GM19372 (cell line): ENCODE measurements around the gene PRR19.
A peak's percentile ranks its signal among the peaks of the same experiment; 100 is the strongest.
"Not testable (repeated sequence)": the region's sequence is repeated elsewhere in the genome, so short reads cannot be mapped to it uniquely, and the experiment has no call there.

Experiments used
- ATAC-seq: cut with Tn5 transposase; IDR thresholded peaks from one replicate; pipeline ENCODE4 v1.9.1; 2021; ENCODE audit warnings: mild to moderate bottlenecking, low read depth, moderate library complexity; ENCODE audit not compliant: unreplicated experiment

Gene PRR19, protein sequence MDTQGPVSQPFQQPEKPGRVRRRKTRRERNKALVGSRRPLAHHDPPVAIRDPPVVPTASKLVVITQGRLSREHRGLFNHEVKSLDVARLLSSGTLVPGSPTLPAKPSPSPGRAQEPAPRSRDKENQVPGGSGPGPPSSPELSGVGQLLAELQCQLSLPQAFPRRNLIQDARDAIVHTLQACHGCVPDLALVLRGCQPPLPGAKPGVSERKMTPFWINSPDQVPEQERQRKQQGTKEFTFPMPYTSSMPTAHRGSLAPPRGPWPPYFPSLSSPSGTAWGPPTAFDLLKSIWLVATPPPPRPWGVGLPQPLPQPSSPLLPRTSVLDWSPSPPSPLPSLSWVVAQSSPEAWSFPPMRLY

GRCh38 chr19:42301646-42302203 lies at the start of gene PRR19:
TSS of gene PRR19 (plus strand) at chr19:42302132. CDS start at chr19:42309585, 7,453 bp downstream.
- peak; percentile 21 for ATAC-seq

- ATAC-seq = no peak
These were observed 49.3 kb upstream of the PRR19 start for GRCh38 chr19:42252365-42253244.

- no peak for ATAC-seq
These were observed 48.5 kb upstream of the PRR19 start for GRCh38 chr19:42253245-42254088.

GRCh38 chr19:42254089-42254849 lies 47.7 kb upstream of the PRR19 start:
- no peak for ATAC-seq

DNA sequence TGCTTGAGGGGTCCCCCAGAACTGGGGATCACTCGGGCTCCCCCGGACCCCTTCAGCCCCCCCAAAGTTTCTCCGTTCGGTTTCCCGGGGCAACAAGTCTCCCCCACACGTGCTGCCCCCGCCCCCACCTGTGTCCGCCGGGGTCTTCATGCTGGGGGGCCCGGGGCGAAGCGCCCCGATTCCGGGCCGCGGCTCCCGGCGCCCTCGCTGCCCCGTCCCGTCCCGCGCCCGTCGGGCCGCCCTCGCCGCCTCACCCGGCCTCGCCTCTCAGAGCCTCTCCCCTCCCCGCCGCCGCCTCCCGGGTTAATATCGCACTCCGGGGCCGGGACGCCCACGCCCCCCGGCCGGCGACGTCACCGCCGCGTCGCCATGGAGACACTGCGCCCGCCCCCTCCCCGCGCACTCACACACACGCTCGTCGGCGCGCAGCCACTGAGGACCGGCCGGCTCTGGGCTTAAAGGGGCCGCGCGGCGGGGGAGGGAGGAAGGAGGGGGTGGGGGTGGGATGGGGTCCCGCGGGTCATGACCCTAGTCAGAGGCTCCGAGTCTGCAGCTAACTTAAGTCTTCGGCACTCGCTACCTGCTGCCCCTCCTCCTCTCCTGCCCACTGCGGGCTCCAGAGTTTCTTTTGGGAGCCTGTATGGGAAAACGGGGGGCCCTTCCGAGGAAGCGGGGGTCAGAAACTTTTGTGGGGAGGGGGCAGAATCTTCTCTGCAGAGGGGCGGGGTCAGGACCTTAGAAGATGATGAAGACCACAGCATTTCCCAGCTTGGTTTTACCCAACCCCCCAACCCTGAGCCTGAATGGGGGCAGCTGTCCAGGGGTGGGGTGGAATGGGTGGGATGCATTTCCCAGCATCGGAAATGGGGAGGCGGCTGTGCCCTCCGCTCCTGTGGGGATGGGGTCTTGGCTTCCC lies 46.8 kb upstream of the PRR19 start, which contains the start of gene ERF:
Gene ERF, minus strand, starts transcription at position 279 of the 916 bp plus-strand sequence. Its CDS starts 129 bp downstream, at position 150.
- peak; percentile 64 for ATAC-seq

DNA sequence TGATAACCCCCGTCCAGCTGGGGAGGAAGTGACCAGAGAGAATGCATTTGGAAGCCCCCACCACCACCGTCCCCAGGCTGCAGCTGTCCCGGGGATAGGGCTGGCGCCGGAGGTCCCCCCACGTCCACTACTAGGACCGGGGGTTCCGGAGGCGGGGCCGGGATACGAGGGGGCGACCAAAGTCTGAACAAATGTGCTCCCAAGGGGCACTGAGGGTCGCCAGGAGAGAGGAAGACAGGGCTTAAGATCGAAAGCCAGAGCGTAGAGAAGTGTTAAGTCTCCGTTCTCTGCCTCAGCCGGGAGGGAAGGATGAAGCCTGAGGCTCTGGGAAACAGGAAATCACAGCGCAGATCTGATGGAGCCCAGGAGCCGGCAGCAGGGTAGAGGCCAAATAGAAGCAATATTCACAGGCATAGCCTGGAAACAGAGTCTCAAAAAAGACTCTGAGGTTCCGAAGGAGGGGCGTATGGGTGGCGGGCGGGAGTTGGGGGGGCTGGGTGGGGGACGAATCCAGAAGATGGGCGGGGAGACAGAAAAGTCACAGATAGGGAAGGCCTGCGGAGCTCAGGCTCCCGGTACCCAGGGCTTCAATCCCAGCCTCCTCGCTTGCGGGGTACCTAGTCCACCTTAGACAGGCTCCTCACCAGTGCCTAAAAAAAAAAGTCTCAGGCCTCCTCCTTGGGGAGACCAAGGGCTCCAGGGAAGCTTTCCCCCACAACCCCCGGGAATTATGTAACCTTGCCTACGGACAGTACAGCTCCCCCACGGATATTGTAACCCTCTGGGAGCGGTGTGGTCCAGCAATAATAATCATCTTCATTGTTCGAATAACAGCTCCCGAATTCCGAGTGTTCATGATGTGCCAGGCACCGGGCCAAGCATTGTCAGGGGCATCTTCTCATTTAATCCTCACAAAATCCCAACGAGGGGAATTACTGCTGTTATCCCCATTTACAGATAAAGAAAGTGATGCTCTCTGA lies 45.9 kb upstream of the PRR19 start:
- no peak for ATAC-seq

DNA sequence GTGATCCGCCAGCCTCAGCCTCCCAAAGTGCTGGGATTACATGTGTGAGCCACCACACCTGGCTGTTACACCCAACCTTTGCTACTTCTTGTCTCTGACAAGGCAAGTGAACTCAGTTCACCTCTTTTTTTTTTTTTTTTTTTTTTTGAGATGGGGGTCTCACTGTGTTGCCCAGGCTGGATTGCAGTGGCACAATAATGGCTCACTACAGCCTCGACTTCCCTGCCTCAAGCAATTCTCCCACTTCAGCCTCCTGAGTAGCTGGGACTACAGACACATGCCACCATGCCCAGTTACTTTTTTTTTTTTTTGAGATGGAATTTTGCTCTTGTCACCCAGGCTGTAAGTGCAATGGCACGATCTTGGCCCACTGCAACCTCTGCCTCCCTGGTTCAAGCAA lies 44.1 kb upstream of the PRR19 start:
- ATAC-seq = not testable (repeated sequence)

GRCh38 chr19:42261763-42262162 lies 40.2 kb upstream of the PRR19 start:
- ATAC-seq = no peak

GRCh38 chr19:42266105-42266504 lies 35.8 kb upstream of the PRR19 start:
- ATAC-seq = not testable (repeated sequence)

DNA sequence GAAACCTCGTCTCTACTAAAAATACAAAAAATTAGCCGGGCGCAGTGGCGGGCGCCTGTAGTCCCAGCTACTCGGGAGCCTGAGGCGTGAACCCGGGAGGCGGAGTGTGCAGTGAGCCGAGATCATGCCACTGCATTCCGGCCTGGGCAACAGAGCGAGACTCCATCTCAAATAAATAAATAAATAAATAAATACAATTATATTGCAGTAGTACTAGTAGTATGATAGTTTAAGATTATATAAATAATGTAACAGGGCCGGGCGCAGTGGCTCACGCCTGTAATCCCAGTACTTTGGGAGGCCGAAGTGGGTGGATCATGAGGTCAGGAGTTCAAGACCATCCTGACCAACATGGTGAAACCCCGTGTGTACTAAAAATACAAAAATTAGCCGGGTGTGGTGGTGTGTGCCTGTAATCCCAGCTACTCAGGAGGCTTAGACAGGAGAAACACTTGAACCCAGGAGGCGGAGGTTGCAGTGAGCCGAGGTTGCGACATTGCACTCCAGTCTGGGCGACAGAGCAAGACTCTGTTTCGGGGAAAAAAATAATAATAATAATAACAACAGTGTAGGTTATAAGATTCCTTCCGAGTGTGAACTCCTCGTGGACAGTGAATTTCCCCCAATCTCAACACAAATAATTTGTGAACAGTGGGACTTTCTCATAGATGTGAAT lies 34.9 kb upstream of the PRR19 start:
- ATAC-seq = not testable (repeated sequence)

DNA sequence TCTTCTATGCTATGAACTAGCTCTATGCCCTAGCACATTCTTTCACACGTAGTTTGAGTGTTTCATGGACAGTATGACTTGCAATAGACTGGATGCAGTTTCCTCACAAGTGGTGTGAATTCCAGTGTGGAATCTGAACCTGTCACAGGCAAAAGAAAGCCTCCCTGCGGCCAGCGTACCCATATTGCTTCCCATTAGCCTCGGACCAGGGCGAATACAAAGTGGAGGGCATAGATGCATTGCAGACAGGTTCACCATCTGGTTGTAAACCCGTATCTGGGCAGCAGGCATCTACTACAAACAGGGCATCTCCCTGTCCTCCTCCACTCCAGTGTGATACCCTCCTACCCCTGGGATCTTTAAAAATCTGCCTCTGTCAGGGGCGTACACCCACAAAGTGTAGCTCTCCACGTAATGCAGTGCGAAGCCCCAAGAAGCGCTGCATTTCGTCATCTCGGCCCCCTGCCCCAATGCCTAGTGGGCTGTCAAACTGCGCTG lies 34.2 kb upstream of the PRR19 start:
- no peak for ATAC-seq

GRCh38 chr19:42268142-42268703 lies 33.7 kb upstream of the PRR19 start:
- peak; percentile 47 for ATAC-seq

GRCh38 chr19:42268704-42269477 lies 33.0 kb upstream of the PRR19 start, which contains the start of gene CIC:
TSS of gene CIC (plus strand) at chr19:42269252. CDS start at chr19:42271784, 2,532 bp downstream.
- ATAC-seq = peak; percentile 78

DNA sequence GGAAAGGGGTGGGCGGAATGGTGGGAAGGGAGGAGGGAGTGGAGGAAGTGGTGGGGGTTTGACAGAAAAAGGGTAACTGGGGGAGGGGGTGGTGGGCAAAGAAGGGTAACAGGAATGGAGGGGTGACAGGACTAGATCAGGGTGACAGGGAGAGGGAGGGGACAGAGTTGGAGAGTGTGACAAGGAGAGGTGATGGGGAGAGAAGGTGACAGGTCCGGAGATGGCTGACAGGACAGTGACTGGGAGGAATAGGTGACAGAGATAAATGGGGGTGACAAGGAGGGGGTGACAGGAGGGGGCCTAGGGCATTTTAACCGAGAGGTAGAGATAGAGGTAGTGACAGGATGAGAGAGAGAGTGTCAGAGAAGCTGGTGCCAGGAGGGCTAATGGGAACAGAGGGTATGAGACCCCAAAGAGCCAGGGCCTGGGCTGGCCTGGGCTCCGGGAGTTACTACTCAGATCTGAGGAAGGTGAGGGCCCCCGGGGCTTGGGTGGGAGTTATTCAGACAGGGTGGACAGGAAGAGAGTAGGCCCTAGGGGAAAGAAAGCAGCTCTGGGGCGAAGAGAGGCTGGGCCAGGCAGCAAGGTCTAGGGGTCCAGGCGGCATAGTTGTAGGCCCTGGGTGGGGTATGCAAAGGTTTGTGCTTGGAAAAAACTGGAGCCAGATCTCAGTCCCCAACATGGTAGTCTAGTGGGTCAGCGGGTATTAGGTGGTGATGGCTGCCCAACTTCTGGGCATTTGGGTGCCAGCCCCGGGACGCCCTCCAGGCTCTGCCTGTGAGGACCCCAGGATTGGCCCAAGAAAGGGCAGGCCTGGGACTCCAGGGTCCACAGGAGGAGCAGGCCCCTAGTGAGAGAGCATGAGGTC lies 32.2 kb upstream of the PRR19 start:
- no peak for ATAC-seq
